SU-DHL-6 (cell line): ENCODE results near the gene C3orf33.

Experiments
- EZH2phosphoT487 ChIP-seq: fragments of 200-600 bp; sonication (generic), shearing (Covaris generic); conservative IDR thresholded peaks from 2 replicates; pipeline ENCODE4 v1.6.1; 2018; ENCODE audit warnings: mild to moderate bottlenecking, antibody characterized with exemption, low read length, moderate library complexity, mixed read lengths
- TF ChIP-seq, protein P1 (sequence below): fragments of 200-600 bp; sonication (generic); IDR thresholded peaks from one replicate; pipeline ENCODE4 v1.5.1; 2017; ENCODE audit warnings: antibody characterized with exemption, mild to moderate bottlenecking, low read length, moderate library complexity; ENCODE audit not compliant: insufficient read depth, poor library complexity, severe bottlenecking

GRCh38 chr3:155843569-155843968 is 37.5 kb upstream of the C3orf33 start:
- TF ChIP-seq, protein P1, sequence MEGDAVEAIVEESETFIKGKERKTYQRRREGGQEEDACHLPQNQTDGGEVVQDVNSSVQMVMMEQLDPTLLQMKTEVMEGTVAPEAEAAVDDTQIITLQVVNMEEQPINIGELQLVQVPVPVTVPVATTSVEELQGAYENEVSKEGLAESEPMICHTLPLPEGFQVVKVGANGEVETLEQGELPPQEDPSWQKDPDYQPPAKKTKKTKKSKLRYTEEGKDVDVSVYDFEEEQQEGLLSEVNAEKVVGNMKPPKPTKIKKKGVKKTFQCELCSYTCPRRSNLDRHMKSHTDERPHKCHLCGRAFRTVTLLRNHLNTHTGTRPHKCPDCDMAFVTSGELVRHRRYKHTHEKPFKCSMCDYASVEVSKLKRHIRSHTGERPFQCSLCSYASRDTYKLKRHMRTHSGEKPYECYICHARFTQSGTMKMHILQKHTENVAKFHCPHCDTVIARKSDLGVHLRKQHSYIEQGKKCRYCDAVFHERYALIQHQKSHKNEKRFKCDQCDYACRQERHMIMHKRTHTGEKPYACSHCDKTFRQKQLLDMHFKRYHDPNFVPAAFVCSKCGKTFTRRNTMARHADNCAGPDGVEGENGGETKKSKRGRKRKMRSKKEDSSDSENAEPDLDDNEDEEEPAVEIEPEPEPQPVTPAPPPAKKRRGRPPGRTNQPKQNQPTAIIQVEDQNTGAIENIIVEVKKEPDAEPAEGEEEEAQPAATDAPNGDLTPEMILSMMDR = no peak
- TF ChIP-seq EZH2phosphoT487 = no peak
